PC-3 (cell line): ENCODE data around the gene NOP9.

Experiments
- CTCF ChIP-seq: fragments of 300-600 bp; sonication (generic); conservative IDR thresholded peaks from 2 replicates; pipeline ENCODE4 v1.5.1; 2017; ENCODE audit warnings: antibody characterized with exemption, low read depth, mild to moderate bottlenecking, low read length
- EZH2 ChIP-seq: fragments of 300-600 bp; sonication (generic); IDR thresholded peaks from one replicate; pipeline ENCODE4 v1.6.1; 2017; ENCODE audit warnings: antibody characterized with exemption, mild to moderate bottlenecking, low read length; ENCODE audit not compliant: unreplicated experiment

- no peak for TF ChIP-seq EZH2
- TF ChIP-seq CTCF, result no peak
These were observed 31.5 kb downstream of the NOP9 start for GRCh38 chr14:24330973-24331674.
